ENCODE measurements around the gene MYL2. TPM values are rescaled to one million over a fixed set of nuclear protein-coding genes. Genes with fewer than 3 reads are reported as not detected.

Gene MYL2
- total RNA-seq, 1 donor from 2014 or later = not detected

GRCh38 chr12:110933326-110933974 lies 13.1 kb upstream of the MYL2 start:
- DNase-seq (ENCODE audit: low read depth) (no peak), FAIRE-seq (no peak)
- TF ChIP-seq CTCF (IDR thresholded peaks at IDR 0.05; ENCODE audit: insufficient read depth, low read length, severe bottlenecking) = no peak
- Histone ChIP-seq H3K4me3 (ENCODE audit: low read depth, low read length) (no peak overlapping the region), H3K27me3 (ENCODE audit: control insufficient read depth, insufficient read depth, low read length) (no peaks in the 10 kb centered on the region), H3K36me3 (ENCODE audit: control insufficient read depth, insufficient read depth, low read length) (no peaks in the 10 kb centered on the region)

- H3K4me3 ChIP-seq (ENCODE audit: low read depth, low read length) = no peak overlapping the region
- peak; percentile 37 for TF ChIP-seq CTCF (IDR thresholded peaks at IDR 0.05; ENCODE audit: insufficient read depth, low read length, severe bottlenecking)
- FAIRE-seq = no peak
- no peaks in the 10 kb centered on the region for H3K36me3 ChIP-seq (ENCODE audit: control insufficient read depth, insufficient read depth, low read length)
- H3K27me3 ChIP-seq (ENCODE audit: control insufficient read depth, insufficient read depth, low read length) = no peaks in the 10 kb centered on the region
- no peak for DNase-seq (ENCODE audit: low read depth)
These were observed 11.7 kb upstream of the MYL2 start for GRCh38 chr12:110932046-110932445.

GRCh38 chr12:110931315-110931728 lies 10.9 kb upstream of the MYL2 start:
- no peak for TF ChIP-seq CTCF (IDR thresholded peaks at IDR 0.05; ENCODE audit: insufficient read depth, low read length, severe bottlenecking)
- no peak for FAIRE-seq

GRCh38 chr12:110930348-110931314 lies 10.3 kb upstream of the MYL2 start:
- no peak overlapping the region for H3K4me3 ChIP-seq (ENCODE audit: low read depth, low read length)
- H3K36me3 ChIP-seq (ENCODE audit: control insufficient read depth, insufficient read depth, low read length) = no peaks in the 10 kb centered on the region
- no peaks in the 10 kb centered on the region for H3K27me3 ChIP-seq (ENCODE audit: control insufficient read depth, insufficient read depth, low read length)
- FAIRE-seq (peak; percentile 99), DNase-seq (ENCODE audit: low read depth) (no peak)
- no peak for TF ChIP-seq CTCF (IDR thresholded peaks at IDR 0.05; ENCODE audit: insufficient read depth, low read length, severe bottlenecking)

More at GRCh38 chr12:110931315-110931728, 10.9 kb upstream of the MYL2 start:
- Histone ChIP-seq H3K36me3 (ENCODE audit: control insufficient read depth, insufficient read depth, low read length) (no peaks in the 10 kb centered on the region), H3K4me3 (ENCODE audit: low read depth, low read length) (no peak overlapping the region), H3K27me3 (ENCODE audit: control insufficient read depth, insufficient read depth, low read length) (no peaks in the 10 kb centered on the region)
- no peak for DNase-seq (ENCODE audit: low read depth)

- no peak for DNase-seq (ENCODE audit: low read depth)
- no peak for FAIRE-seq
- no peaks in the 10 kb centered on the region for H3K36me3 ChIP-seq (ENCODE audit: control insufficient read depth, insufficient read depth, low read length)
- H3K4me3 ChIP-seq (ENCODE audit: low read depth, low read length) = no peak overlapping the region
- no peaks in the 10 kb centered on the region for H3K27me3 ChIP-seq (ENCODE audit: control insufficient read depth, insufficient read depth, low read length)
- no peak for TF ChIP-seq CTCF (IDR thresholded peaks at IDR 0.05; ENCODE audit: insufficient read depth, low read length, severe bottlenecking)
These were observed 9.4 kb upstream of the MYL2 start for GRCh38 chr12:110929818-110930217.
